SK-N-SH (cell line): ENCODE results near the gene COL8A1.

Source experiments
- EP300 ChIP-seq, 2 experiments: IDR thresholded peaks; 2 replicates each; pipeline versions ENCODE4 v1.4.0 to v1.6.1; 2012; ENCODE audit warnings: borderline replicate concordance in 1 of 2, low read depth in 1 of 2, low read length in 1 of 2
- FOXJ3 ChIP-seq: sonication (generic); formaldehyde crosslinking; IDR thresholded peaks from 2 replicates; pipeline ENCODE4 v1.5.1; 2020; ENCODE audit warnings: mild to moderate bottlenecking, missing genetic modification reagents
- MXI1 ChIP-seq: IDR thresholded peaks from 2 replicates; pipeline ENCODE4 v1.6.1; 2012; ENCODE audit warnings: mild to moderate bottlenecking, low read depth, low read length, improper control_type of control experiment
- POLR2AphosphoS5 ChIP-seq: IDR thresholded peaks from 2 replicates; pipeline ENCODE4 v1.6.1; 2012; ENCODE audit warnings: low read depth, low read length
- SMC3 ChIP-seq: IDR thresholded peaks from 2 replicates; pipeline ENCODE4 v1.6.1; 2012; ENCODE audit warnings: low read depth, low read length, improper control_type of control experiment
- TF ChIP-seq, protein P1 (sequence below): fragments of 200-600 bp; sonication (generic); IDR thresholded peaks from 2 replicates; pipeline ENCODE4 v1.6.1; 2017; ENCODE audit warnings: antibody characterized with exemption, mild to moderate bottlenecking, moderate library complexity
- TF ChIP-seq, protein P2 (sequence below): fragments of 150-350 bp; IDR thresholded peaks from 2 replicates; pipeline ENCODE4 v1.6.1; 2017; ENCODE audit warnings: antibody characterized with exemption, low read length, low read depth, borderline replicate concordance
- TF ChIP-seq, protein P3 (sequence below): IDR thresholded peaks from 2 replicates; pipeline ENCODE4 v1.6.1; 2012; ENCODE audit warnings: mild to moderate bottlenecking, low read depth, low read length, moderate library complexity

DNA sequence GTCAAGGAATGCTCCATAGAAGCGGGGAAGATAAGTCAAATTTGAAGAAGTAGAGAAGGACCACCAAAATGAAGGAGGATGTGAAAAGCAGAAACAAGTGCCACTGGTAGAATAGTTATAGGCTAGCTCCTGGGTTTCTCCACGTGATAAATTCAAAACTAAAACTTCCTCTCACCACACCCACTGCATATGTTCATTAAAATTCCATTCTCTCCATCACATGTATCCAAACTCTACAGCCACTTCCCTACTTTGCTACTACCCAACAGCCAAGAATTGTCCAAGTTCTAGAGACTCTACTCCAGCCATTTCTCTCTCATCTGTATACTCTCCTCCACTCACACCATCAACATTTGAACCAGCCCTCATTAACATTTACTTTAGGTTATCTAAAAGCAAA is 60.5 kb downstream of the COL8A1 start:
- TF ChIP-seq, protein P1, sequence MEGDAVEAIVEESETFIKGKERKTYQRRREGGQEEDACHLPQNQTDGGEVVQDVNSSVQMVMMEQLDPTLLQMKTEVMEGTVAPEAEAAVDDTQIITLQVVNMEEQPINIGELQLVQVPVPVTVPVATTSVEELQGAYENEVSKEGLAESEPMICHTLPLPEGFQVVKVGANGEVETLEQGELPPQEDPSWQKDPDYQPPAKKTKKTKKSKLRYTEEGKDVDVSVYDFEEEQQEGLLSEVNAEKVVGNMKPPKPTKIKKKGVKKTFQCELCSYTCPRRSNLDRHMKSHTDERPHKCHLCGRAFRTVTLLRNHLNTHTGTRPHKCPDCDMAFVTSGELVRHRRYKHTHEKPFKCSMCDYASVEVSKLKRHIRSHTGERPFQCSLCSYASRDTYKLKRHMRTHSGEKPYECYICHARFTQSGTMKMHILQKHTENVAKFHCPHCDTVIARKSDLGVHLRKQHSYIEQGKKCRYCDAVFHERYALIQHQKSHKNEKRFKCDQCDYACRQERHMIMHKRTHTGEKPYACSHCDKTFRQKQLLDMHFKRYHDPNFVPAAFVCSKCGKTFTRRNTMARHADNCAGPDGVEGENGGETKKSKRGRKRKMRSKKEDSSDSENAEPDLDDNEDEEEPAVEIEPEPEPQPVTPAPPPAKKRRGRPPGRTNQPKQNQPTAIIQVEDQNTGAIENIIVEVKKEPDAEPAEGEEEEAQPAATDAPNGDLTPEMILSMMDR: no peak
- TF ChIP-seq POLR2AphosphoS5 (no peak), EP300 (IDR thresholded peaks at IDR 0.05; ENCODE audit: borderline replicate concordance in 1 of 2, low read depth in 1 of 2, low read length in 1 of 2) (no peak), MXI1 (no peak), FOXJ3 (CRISPR knock-in tag) (no peak), SMC3 (no peak)
- TF ChIP-seq, protein P2, sequence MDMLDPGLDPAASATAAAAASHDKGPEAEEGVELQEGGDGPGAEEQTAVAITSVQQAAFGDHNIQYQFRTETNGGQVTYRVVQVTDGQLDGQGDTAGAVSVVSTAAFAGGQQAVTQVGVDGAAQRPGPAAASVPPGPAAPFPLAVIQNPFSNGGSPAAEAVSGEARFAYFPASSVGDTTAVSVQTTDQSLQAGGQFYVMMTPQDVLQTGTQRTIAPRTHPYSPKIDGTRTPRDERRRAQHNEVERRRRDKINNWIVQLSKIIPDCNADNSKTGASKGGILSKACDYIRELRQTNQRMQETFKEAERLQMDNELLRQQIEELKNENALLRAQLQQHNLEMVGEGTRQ: no peak
- TF ChIP-seq, protein P3, sequence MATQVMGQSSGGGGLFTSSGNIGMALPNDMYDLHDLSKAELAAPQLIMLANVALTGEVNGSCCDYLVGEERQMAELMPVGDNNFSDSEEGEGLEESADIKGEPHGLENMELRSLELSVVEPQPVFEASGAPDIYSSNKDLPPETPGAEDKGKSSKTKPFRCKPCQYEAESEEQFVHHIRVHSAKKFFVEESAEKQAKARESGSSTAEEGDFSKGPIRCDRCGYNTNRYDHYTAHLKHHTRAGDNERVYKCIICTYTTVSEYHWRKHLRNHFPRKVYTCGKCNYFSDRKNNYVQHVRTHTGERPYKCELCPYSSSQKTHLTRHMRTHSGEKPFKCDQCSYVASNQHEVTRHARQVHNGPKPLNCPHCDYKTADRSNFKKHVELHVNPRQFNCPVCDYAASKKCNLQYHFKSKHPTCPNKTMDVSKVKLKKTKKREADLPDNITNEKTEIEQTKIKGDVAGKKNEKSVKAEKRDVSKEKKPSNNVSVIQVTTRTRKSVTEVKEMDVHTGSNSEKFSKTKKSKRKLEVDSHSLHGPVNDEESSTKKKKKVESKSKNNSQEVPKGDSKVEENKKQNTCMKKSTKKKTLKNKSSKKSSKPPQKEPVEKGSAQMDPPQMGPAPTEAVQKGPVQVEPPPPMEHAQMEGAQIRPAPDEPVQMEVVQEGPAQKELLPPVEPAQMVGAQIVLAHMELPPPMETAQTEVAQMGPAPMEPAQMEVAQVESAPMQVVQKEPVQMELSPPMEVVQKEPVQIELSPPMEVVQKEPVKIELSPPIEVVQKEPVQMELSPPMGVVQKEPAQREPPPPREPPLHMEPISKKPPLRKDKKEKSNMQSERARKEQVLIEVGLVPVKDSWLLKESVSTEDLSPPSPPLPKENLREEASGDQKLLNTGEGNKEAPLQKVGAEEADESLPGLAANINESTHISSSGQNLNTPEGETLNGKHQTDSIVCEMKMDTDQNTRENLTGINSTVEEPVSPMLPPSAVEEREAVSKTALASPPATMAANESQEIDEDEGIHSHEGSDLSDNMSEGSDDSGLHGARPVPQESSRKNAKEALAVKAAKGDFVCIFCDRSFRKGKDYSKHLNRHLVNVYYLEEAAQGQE: no peak
